H9 (cell line): ENCODE data around the gene BRPF1. TPM values are rescaled to one million over a fixed set of nuclear protein-coding genes. Genes with fewer than 3 reads are reported as not detected.

ENCODE experiments used
- DNase-seq: peaks from one replicate; pipeline ENCODE4 v3.0.0-alpha.2; 2017
- H2AFZ ChIP-seq: one replicate; pipeline ENCODE4 v1.6.1; 2013; ENCODE audit warnings: mild to moderate bottlenecking, low read length, control low read depth, moderate library complexity
- H2AK5ac ChIP-seq: 2 replicates; pipeline ENCODE4 v1.6.1; 2013; ENCODE audit warnings: low read length, control low read depth, mixed read lengths; ENCODE audit not compliant: insufficient read length
- H2BK120ac ChIP-seq: one replicate; pipeline ENCODE4 v1.6.1; 2013; ENCODE audit warnings: low read depth, mild to moderate bottlenecking, low read length, control low read depth, inconsistent platforms; ENCODE audit not compliant: poor library complexity, severe bottlenecking
- H2BK12ac ChIP-seq: 2 replicates; pipeline ENCODE4 v1.6.1; 2013; ENCODE audit warnings: low read length, control low read depth, mixed read lengths, low read depth; ENCODE audit not compliant: insufficient read length
- H2BK15ac ChIP-seq: 2 replicates; pipeline ENCODE4 v1.6.1; 2013; ENCODE audit warnings: low read depth, low read length, control low read depth
- H2BK20ac ChIP-seq: one replicate; pipeline ENCODE4 v1.6.1; 2013; ENCODE audit warnings: low read depth, mild to moderate bottlenecking, low read length, control low read depth, inconsistent platforms; ENCODE audit not compliant: poor library complexity, severe bottlenecking
- H2BK5ac ChIP-seq: 2 replicates; pipeline ENCODE4 v1.6.1; 2013; ENCODE audit warnings: low read length, control low read depth, mixed read lengths; ENCODE audit not compliant: insufficient read length
- H3K14ac ChIP-seq: 2 replicates; pipeline ENCODE4 v1.6.1; 2013; ENCODE audit warnings: low read length, control low read depth; ENCODE audit not compliant: insufficient read depth
- H3K18ac ChIP-seq: 2 replicates; pipeline ENCODE4 v1.6.1; 2013; ENCODE audit warnings: low read depth, mild to moderate bottlenecking, mixed read lengths, low read length, control low read depth; ENCODE audit not compliant: insufficient read length
- H3K23ac ChIP-seq: 2 replicates; pipeline ENCODE4 v1.6.1; 2013; ENCODE audit warnings: low read length, control low read depth, mixed read lengths, low read depth; ENCODE audit not compliant: insufficient read length
- H3K23me2 ChIP-seq: 2 replicates; pipeline ENCODE4 v1.6.1; 2013; ENCODE audit warnings: low read depth, mild to moderate bottlenecking, mixed read lengths, low read length, control low read depth; ENCODE audit not compliant: insufficient read length, poor library complexity, severe bottlenecking
- H3K27ac ChIP-seq: 2 replicates; pipeline ENCODE4 v1.5.1; 2013; ENCODE audit warnings: low read length, control low read depth, mixed read lengths, low read depth; ENCODE audit not compliant: insufficient read length
- H3K27me3 ChIP-seq: 2 replicates; pipeline ENCODE4 v1.6.1; 2013; ENCODE audit warnings: low read length, control low read depth, inconsistent platforms; ENCODE audit not compliant: insufficient read depth
- H3K4ac ChIP-seq: 2 replicates; pipeline ENCODE4 v1.6.1; 2013; ENCODE audit warnings: low read depth, mild to moderate bottlenecking, control low read depth, inconsistent platforms, low read length, moderate library complexity
- H3K4me1 ChIP-seq: 2 replicates; pipeline ENCODE4 v1.6.1; 2013; ENCODE audit warnings: low read length, control low read depth, inconsistent platforms; ENCODE audit not compliant: insufficient read depth
- H3K4me2 ChIP-seq: 2 replicates; pipeline ENCODE4 v1.6.1; 2013; ENCODE audit warnings: low read length, control low read depth, mixed read lengths; ENCODE audit not compliant: insufficient read length, insufficient read depth
- H3K56ac ChIP-seq: 2 replicates; pipeline ENCODE4 v1.6.1; 2013; ENCODE audit warnings: low read depth, mild to moderate bottlenecking, mixed read lengths, low read length, control low read depth; ENCODE audit not compliant: insufficient read length
- H3K79me1 ChIP-seq: 2 replicates; pipeline ENCODE4 v1.6.1; 2013; ENCODE audit warnings: low read depth, mild to moderate bottlenecking, moderate library complexity, low read length, control low read depth, inconsistent platforms; ENCODE audit not compliant: insufficient read depth, poor library complexity, severe bottlenecking
- H3K79me2 ChIP-seq: 2 replicates; pipeline ENCODE4 v1.6.1; 2013; ENCODE audit warnings: low read length, control low read depth, inconsistent platforms; ENCODE audit not compliant: insufficient read depth
- H3K9ac ChIP-seq: 2 replicates; pipeline ENCODE4 v1.6.1; 2013; ENCODE audit warnings: low read length, control low read depth, mixed read lengths; ENCODE audit not compliant: insufficient read length; ENCODE audit errors: extremely low read depth
- H3K9me3 ChIP-seq: one replicate; pipeline ENCODE4 v1.6.1; 2013; ENCODE audit warnings: low read depth, low read length, inconsistent platforms; ENCODE audit not compliant: control insufficient read depth
- H3T11ph ChIP-seq: one replicate; pipeline ENCODE4 v1.6.1; 2013; ENCODE audit warnings: mild to moderate bottlenecking, low read length, control low read depth, inconsistent platforms
- H4K20me1 ChIP-seq: one replicate; pipeline ENCODE4 v1.6.1; 2013; ENCODE audit not compliant: control insufficient read depth, insufficient read length, insufficient read depth
- H4K5ac ChIP-seq: 2 replicates; pipeline ENCODE4 v1.6.1; 2013; ENCODE audit warnings: low read depth, mild to moderate bottlenecking, mixed read lengths, low read length, control low read depth; ENCODE audit not compliant: insufficient read length
- H4K8ac ChIP-seq: replicated peaks from 2 replicates; pipeline ENCODE4 v1.6.1; 2013; ENCODE audit warnings: low read length, control low read depth, mixed read lengths, low read depth; ENCODE audit not compliant: insufficient read length
- H4K91ac ChIP-seq: 2 replicates; pipeline ENCODE4 v1.6.1; 2013; ENCODE audit warnings: low read depth, mild to moderate bottlenecking, moderate library complexity, mixed read lengths, low read length, control low read depth; ENCODE audit not compliant: insufficient read length
- H3K27ac Mint-ChIP-seq, 3 experiments: 2 replicates in 2 of 3; 3 replicates in 1 of 3; pipeline ENCODE4 v1.8.0; 2020 to 2021; ENCODE audit warnings: mixed read lengths in 3 of 3, mild to moderate bottlenecking in 1 of 3, moderate library complexity in 1 of 3
- H3K27me3 Mint-ChIP-seq: 2 replicates; pipeline ENCODE4 v1.8.0; 2021; ENCODE audit warnings: low read depth, mild to moderate bottlenecking, moderate library complexity, mixed read lengths
- H3K36me3 Mint-ChIP-seq, 3 experiments: 2 replicates in 2 of 3; 3 replicates in 1 of 3; pipeline ENCODE4 v1.8.0; 2020 to 2021; ENCODE audit warnings: low read depth in 3 of 3, mixed read lengths in 3 of 3; ENCODE audit not compliant: insufficient read depth in 1 of 3
- H3K4me1 Mint-ChIP-seq, 2 experiments: 2 replicates each; pipeline ENCODE4 v1.8.0; 2020; ENCODE audit warnings: mixed read lengths in 2 of 2
- H3K4me3 Mint-ChIP-seq, 2 experiments: 2 replicates in 1 of 2; 3 replicates in 1 of 2; pipeline ENCODE4 v1.8.0; 2020 to 2021; ENCODE audit warnings: mild to moderate bottlenecking in 2 of 2, mixed read lengths in 2 of 2, moderate library complexity in 1 of 2
- H3K9me3 Mint-ChIP-seq, 2 experiments: 2 replicates in 1 of 2; 3 replicates in 1 of 2; pipeline ENCODE4 v1.8.0; 2020; ENCODE audit warnings: mild to moderate bottlenecking in 2 of 2, mixed read lengths in 2 of 2, moderate library complexity in 1 of 2
- CTCF ChIP-seq: fragments of 200-600 bp; sonication (generic); conservative IDR thresholded peaks from 3 replicates; pipeline ENCODE4 v1.8.0; 2021; ENCODE audit warnings: antibody characterized with exemption, mild to moderate bottlenecking
- WGBS: extraction: QIAGEN DNeasy Blood & Tissue Kit; methylation state at CpG from one replicate; pipeline ENCODE4 v1.1.7; 2013; ENCODE audit warnings: missing lambda C conversion rate, low lambda C conversion rate, mixed read lengths; ENCODE audit not compliant: insufficient read length; ENCODE audit errors: extremely low coverage; 5-methylcytosine and 5-hydroxymethylcytosine counted together
- total RNA-seq: library from RNA; stranded (reverse); gene quantifications from 2 replicates; pipeline ENCODE4 v1.2.1, GENCODE V29; 2021

The BRPF1 gene
- total RNA-seq, 1 experiment from 2014 or later: 38.6 TPM

- Mint-ChIP-seq H3K9me3 (no peaks in the 10 kb centered on the region), H3K27ac (peak overlapping the region in 1 of 3 experiments; percentile 70; a peak in 1 of 7 replicates), H3K27me3 (peaks cover 5% of the 10 kb centered on the region), H3K4me1 (peaks cover 7 to 8% of the 10 kb centered on the region in 2 experiments; a peak in 3 of 4 replicates), H3K4me3 (no peak overlapping the region), H3K36me3 (peaks cover 15 to 50% (median 44%) of the 10 kb centered on the region in 3 experiments; a peak in 6 of 7 replicates)
- Histone ChIP-seq H2AFZ (no peak overlapping the region), H2BK120ac (no peak overlapping the region), H4K8ac (no peak overlapping the region), H2AK5ac (no peak overlapping the region), H3K18ac (no peak overlapping the region), H3K23ac (no peak overlapping the region), H2BK12ac (no peak overlapping the region), H3K4ac (no peak overlapping the region), H4K5ac (no peak overlapping the region), H3K9ac (no peak overlapping the region), H3T11ph (no peak overlapping the region), H3K56ac (no peak overlapping the region), H4K91ac (no peak overlapping the region), H3K79me2 (no peaks in the 10 kb centered on the region), H2BK15ac (no peak overlapping the region), H3K4me1 (no peaks in the 10 kb centered on the region), H3K23me2 (no peaks in the 10 kb centered on the region), H3K79me1 (no peaks in the 10 kb centered on the region), H3K9me3 (no peaks in the 10 kb centered on the region), H3K4me2 (no peak overlapping the region), H3K27ac (no peak overlapping the region), H2BK5ac (no peak overlapping the region), H3K27me3 (no peaks in the 10 kb centered on the region; the same call in 1 of the 2 replicates), H2BK20ac (no peak overlapping the region), H4K20me1 (no peaks in the 10 kb centered on the region), H3K14ac (no peak overlapping the region)
- whole genome bisulfite sequencing: no CpG with 5 or more reads among the region's 10 CpGs
- no peak for TF ChIP-seq CTCF
- DNase-seq: no peak
These were observed 48.9 kb downstream of the BRPF1 start for GRCh38 chr3:9780458-9780812.
